BE2C (cell line): ENCODE results near the gene SH2D1B.

ENCODE experiments used
- DNase-seq: peaks from one replicate; pipeline ENCODE4 v3.0.0-alpha.2; 2020
- H3K27me3 ChIP-seq: fragments of 250-450 bp; sonication (Bioruptor Pico); 2 replicates; pipeline ENCODE4 v1.5.1; 2020; ENCODE audit warnings: mild to moderate bottlenecking
- H3K36me3 ChIP-seq: fragments of 250-450 bp; sonication (Bioruptor Pico); 2 replicates; pipeline ENCODE4 v1.5.1; 2020; ENCODE audit warnings: mild to moderate bottlenecking
- H3K4me1 ChIP-seq: fragments of 250-450 bp; sonication (Bioruptor Pico); 2 replicates; pipeline ENCODE4 v1.5.1; 2020
- H3K4me3 ChIP-seq: 2 replicates; pipeline ENCODE4 v1.5.1; 2011; ENCODE audit warnings: low read depth, low read length
- H3K9me3 ChIP-seq: fragments of 250-450 bp; sonication (Bioruptor Pico); 2 replicates; pipeline ENCODE4 v1.5.1; 2020
- TF ChIP-seq, protein P1 (sequence below): IDR thresholded peaks from 2 replicates; pipeline ENCODE4 v1.5.1; 2012; ENCODE audit warnings: mild to moderate bottlenecking, low read depth, low read length

Gene SH2D1B

DNA sequence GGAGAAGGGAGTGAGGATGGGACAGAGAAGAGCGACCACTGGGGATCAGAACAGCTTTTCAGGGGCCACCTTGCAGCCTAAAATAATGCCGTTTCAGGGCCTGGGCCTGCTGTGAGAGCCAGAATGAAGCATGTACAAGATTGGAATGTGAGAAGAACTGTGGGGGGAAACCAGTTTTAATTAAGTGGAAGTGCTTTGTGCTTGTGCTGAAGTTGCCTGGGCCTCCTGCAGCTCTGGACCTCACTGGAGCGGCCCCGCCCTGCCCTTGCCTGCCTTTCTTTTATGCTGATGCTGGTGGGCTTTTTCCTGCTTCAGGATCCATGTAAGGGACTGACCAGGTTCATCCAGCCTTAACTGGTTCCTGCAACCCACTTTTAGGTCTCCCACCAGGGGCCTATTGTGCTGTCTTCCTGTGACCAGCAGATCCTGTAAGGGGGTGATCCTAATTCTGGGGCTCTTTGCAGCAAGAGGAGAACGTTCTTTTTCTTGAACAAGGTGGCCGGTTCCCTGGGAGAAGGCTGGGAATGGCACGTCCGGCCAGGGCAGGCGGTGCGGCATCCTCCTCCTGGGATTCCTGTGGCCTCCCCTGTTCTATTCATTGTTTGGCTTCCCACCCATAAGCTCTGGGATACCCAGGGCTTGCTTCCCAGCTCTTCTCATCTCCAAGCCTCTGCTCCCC lies 27.2 kb downstream of the SH2D1B start:
- no peaks in the 10 kb centered on the region; the same call in 1 of the 2 replicates for H3K9me3 ChIP-seq
- no peaks in the 10 kb centered on the region for H3K27me3 ChIP-seq
- no peak for DNase-seq
- TF ChIP-seq, protein P1, sequence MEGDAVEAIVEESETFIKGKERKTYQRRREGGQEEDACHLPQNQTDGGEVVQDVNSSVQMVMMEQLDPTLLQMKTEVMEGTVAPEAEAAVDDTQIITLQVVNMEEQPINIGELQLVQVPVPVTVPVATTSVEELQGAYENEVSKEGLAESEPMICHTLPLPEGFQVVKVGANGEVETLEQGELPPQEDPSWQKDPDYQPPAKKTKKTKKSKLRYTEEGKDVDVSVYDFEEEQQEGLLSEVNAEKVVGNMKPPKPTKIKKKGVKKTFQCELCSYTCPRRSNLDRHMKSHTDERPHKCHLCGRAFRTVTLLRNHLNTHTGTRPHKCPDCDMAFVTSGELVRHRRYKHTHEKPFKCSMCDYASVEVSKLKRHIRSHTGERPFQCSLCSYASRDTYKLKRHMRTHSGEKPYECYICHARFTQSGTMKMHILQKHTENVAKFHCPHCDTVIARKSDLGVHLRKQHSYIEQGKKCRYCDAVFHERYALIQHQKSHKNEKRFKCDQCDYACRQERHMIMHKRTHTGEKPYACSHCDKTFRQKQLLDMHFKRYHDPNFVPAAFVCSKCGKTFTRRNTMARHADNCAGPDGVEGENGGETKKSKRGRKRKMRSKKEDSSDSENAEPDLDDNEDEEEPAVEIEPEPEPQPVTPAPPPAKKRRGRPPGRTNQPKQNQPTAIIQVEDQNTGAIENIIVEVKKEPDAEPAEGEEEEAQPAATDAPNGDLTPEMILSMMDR = no peak
- no peaks in the 10 kb centered on the region for H3K4me1 ChIP-seq
- no peaks in the 10 kb centered on the region for H3K36me3 ChIP-seq
- H3K4me3 ChIP-seq = no peak overlapping the region

DNA sequence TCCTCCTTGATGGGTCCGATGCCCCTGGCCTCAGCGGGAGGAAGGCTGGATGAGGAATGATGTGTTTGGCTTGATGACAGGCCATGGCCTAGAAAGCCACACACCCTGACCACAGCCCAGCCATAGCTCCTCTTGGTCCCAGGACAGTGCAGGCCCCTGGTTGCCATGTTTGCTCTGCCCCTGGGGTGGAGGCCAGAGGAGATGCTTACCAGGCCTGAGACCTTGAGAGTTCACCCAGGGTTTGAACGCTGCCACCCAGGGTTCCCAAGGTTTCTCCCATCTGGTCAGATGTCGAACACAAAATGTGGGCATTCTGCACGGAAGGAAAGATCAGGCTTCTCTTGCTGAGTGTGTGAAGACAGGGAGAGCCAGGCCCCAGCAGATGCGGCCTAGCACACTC lies 27.8 kb downstream of the SH2D1B start:
- H3K27me3 ChIP-seq = no peaks in the 10 kb centered on the region
- H3K9me3 ChIP-seq = no peaks in the 10 kb centered on the region; the same call in 1 of the 2 replicates
- H3K4me1 ChIP-seq = no peaks in the 10 kb centered on the region
- TF ChIP-seq, protein P1 = no peak
- H3K36me3 ChIP-seq = no peaks in the 10 kb centered on the region
- no peak overlapping the region for H3K4me3 ChIP-seq
- DNase-seq = no peak

DNA sequence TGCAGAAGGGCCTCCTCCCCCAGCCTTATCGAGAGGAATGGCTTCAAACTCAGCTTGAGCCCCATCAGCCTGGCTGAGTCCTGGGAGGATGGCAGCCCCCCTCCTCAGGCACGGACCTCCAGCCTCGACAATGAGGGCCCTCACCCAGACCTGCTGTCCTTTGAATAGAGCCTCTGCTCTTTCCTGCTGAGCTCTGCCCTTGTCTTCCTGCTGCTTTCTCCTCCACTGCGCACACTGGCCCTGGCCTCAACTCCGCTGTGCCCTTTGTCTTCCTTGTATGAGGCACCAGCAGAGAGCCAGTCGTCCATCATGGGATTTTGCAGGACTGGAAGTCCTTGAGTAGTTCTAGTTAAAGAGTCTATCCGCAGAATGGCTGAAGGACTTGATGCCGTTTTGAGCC lies 28.4 kb downstream of the SH2D1B start:
- TF ChIP-seq, protein P1 = no peak
- H3K27me3 ChIP-seq = no peaks in the 10 kb centered on the region
- H3K4me3 ChIP-seq = no peak overlapping the region
- DNase-seq = no peak
- H3K9me3 ChIP-seq = no peaks in the 10 kb centered on the region; the same call in 1 of the 2 replicates
- H3K4me1 ChIP-seq = no peaks in the 10 kb centered on the region
- no peaks in the 10 kb centered on the region for H3K36me3 ChIP-seq

DNA sequence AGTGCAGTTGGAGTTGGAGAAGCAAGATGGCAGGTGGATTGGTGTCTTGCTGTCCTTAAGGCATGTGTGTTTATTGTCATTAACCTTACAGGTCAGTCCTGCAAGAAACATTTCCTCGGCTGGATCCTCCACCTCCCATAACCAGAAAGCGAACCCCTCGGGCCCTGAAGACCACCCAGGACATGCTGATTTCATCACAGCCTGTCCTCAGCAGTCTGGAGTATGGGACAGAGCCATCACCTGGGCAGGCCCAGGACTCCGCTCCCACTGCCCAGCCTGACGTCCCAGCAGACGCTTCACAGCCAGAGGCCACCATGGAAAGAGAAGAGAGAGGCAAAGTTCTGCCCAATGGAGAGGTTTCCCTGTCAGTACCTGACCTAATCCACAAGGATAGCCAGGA lies 28.8 kb downstream of the SH2D1B start:
- no peaks in the 10 kb centered on the region for H3K4me1 ChIP-seq
- no peaks in the 10 kb centered on the region for H3K27me3 ChIP-seq
- no peak for DNase-seq
- no peaks in the 10 kb centered on the region; the same call in 1 of the 2 replicates for H3K9me3 ChIP-seq
- TF ChIP-seq, protein P1 = no peak
- H3K36me3 ChIP-seq = no peaks in the 10 kb centered on the region
- no peak overlapping the region for H3K4me3 ChIP-seq

DNA sequence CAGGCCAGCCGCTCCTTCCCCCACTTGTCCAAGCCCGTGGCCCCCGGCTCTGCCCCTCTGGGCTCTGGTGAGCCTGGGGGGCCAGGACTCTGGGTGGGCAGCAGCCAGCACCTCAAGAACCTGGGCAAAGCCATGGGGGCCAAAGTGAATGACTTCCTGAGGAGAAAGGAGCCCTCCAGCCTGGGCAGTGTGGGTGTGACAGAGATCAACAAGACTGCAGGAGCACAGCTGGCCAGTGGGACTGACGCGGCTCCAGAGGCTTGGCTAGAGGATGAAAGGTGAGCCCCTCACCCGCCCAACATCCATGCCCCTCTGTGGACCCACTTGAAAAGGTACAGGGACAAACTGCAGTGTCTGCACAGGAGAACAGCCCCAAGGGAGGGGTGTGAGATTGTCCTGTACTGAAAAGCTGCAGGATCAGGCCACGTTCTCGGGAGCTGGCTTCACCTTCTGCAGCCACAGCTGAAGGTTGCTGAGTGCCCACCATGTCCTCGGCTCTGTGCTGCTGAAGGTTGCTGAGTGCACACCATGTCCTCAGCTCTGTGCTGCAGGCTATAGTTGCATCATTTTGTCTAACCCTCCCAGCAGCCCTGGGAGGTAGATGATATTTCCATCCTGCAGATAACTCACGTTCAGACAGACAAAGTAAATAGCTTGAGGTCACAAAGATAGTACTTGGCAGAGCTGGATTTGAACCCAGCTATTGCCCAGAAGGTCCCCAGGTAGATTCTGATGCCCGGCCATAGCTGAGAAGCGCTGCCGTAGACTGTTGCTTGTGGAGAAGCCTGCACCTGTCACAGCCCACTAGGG lies 29.8 kb downstream of the SH2D1B start:
- H3K36me3 ChIP-seq = no peaks in the 10 kb centered on the region
- TF ChIP-seq, protein P1 = no peak
- H3K4me3 ChIP-seq = no peak overlapping the region
- H3K9me3 ChIP-seq = no peaks in the 10 kb centered on the region; the same call in 1 of the 2 replicates
- no peak for DNase-seq
- no peaks in the 10 kb centered on the region for H3K4me1 ChIP-seq
- H3K27me3 ChIP-seq = no peaks in the 10 kb centered on the region

DNA sequence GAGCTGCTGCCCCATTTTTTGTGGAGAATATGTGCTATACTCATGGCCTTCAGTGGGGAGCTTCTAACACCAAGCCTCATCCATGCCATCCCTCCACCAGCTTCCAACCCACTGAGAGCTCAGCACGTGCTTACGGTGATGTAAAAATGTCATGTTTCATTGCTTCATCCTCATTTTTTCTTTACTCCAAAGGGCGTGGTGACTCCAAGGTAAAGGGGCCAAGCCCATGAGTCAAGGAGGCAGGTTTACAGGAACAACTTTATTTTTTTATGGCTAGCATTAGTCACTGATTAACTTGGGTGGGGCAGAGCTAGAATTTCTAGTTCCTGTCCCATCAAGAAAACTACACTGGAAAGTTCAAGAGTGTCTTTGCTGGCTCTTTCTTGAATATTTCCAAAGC lies 30.6 kb downstream of the SH2D1B start, which contains the start of gene C1orf226:
Gene C1orf226, plus strand, starts transcription at position 346 of the 400 bp plus-strand sequence. CDS start 174 bp downstream, outside the sequence.
- DNase-seq = no peak
- Histone ChIP-seq H3K27me3 (no peaks in the 10 kb centered on the region), H3K4me1 (no peaks in the 10 kb centered on the region), H3K4me3 (no peak within 1 kb of the TSS), H3K36me3 (no peaks in the 10 kb centered on the region), H3K9me3 (no peaks in the 10 kb centered on the region; the same call in 1 of the 2 replicates)
- TF ChIP-seq, protein P1 = no peak
